Hematopoietic multipotent progenitor cell (in vitro differentiated cells): ENCODE measurements around the gene SDCBP2. TPM values are rescaled to one million over a fixed set of nuclear protein-coding genes. Genes with fewer than 3 reads are reported as not detected.
"Not testable (repeated sequence)": the region's sequence is repeated elsewhere in the genome, so short reads cannot be mapped to it uniquely, and the experiment has no call there.

ENCODE experiments used
- DNase-seq, 3 donors: peaks; one replicate each; pipeline ENCODE4 v3.0.0-alpha.2; 2011 to 2015; ENCODE audit warnings: low read depth in 2 of 3, low spot score in 2 of 3
- total RNA-seq: library from RNA; depleted of rRNA; stranded (reverse); fragments of >200 nt; gene quantifications from one replicate; pipeline ENCODE4 v1.2.3, GENCODE V29; 2012

Gene SDCBP2
- total RNA-seq, 1 donor = 0.81 TPM

GRCh38 chr20:1360094-1360846 lies 31.3 kb upstream of the SDCBP2 start:
- DNase-seq = no peak

- no peak for DNase-seq
Measured at GRCh38 chr20:1357921-1358671, 29.2 kb upstream of the SDCBP2 start.

GRCh38 chr20:1353956-1354355 lies 25.0 kb upstream of the SDCBP2 start:
- no peak for DNase-seq

DNA sequence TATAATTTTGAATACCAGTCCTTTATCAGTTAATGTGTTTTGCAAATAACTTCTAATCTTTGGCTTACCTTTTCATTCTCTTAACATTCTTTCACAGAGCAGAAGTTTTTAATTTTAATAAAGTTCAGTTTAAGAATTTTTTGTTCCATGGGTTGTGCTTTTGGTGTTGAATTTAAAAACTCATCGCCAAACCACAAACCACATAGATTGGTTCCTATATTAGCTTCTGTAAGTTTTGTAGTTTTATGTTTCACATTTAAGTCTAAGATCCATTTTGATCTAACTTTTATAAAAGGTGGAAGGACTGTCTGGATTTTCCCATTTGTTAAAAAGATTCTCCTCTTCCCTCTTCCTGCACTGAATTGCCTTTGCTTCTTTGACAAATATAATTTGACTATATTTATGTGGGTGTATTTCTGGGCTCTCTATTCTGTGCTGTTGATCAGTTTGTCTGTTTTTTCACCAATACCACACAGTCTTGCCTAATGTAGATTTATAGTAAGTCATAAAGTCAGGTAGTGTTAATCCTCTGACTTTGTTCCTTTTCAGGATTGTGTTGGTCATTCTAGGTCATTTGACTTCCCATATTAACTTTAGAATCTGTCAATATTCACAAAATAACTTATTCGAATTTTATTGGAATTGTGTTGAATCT lies 17.5 kb upstream of the SDCBP2 start:
- peak in 1 of 3 donors; percentile 31 for DNase-seq

DNA sequence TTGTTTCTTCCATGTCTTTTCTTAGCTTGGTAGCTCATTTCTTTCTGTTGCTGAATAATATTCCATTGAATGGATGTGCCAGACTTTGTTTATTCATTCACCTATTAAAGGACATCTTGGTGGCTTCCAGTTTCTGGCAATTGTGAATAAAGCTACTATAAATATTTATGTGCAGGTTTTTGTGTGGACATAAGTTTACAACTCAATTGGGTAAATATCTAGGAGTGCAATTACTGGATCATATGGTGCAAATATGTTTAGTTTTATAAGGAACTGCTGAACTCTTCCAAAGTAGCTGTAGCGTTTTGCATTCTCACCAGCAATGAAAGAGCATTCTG lies 16.8 kb upstream of the SDCBP2 start:
- no peak for DNase-seq

GRCh38 chr20:1345030-1345755 lies 16.3 kb upstream of the SDCBP2 start:
- DNase-seq = no peak

DNA sequence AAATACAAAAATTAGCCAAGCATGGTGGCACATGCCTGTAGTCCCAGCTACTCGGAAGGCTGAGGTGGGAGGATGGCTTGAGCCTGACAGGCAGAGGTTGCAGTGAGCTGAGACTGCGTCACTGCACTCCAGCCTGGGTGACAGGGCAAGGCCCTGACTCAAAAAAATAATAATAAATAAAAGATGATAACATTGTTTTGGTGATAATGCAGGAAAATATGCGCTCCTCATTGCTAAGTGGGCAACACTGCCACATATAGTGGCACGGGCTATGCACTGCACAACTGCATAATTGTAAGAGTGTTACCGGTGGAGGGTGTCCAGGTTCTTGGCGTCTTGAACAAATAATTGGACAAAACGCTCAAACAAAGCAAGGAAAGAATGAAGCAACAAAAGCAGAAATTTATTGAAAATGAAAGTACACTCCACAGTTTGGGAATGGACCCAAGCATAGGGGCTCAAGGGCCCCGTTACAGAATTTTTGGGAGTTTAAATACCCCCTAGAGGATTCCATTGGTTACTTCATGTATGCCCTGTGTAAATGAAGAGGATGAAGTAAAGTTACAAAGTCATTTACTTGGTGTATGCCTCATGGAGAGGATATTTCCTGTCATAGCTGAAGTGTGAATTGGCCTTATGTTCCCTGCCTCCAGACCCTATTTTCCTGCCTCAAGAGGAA lies 14.6 kb upstream of the SDCBP2 start:
- not testable (repeated sequence) for DNase-seq

DNA sequence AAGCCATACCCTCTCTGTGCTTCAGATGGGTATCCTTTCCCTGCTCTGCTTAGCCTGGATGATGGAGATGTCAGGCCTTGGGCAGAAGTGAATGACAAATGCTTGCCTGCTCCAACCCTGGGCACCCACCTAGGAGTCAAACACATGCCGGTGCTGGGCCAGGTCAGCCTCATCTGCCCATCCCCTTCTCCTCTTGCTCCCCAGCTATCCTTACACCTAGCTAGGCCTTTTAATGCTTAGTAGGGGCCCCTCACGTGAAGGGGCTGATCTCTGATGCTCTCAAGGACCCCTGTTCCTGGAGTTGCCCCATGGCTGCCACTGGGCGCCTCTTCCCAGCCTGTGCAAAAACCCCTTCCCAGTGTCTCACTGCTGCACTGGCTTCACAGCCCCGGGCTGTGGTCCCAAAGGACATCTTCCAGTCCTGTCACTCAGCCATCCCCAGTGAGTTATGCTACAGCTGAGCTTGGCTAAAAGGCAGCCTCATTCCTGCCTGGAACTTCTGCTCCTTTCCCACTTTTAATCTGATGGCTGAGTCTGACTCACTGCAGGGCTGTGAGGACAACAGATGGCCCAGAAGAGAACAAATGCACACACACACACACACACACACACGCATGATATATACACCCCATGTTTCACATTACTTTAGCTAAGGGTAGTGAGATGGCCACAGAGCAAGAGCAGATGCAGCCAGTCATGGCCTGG lies 12.8 kb upstream of the SDCBP2 start:
- DNase-seq = no peak

DNA sequence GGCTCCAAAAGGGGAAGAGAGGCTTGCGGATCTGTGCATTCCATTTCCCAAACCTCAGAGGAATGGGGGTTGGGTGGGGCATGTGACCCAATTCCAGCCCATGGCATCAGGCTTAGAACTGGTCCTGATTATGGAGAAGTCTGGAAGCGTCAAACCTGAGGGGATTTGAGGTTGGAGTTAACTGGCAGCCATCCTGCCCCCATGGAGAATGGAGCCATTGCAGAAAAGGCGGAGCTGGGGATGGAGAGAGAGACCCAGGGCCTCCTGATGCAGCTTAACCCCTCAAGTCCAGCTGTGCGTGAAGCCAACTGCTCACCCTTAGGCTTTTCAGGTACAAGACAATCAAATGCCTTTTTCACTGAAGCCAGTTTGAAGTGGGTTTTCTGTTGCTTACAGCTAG lies 9.9 kb upstream of the SDCBP2 start:
- DNase-seq = no peak

GRCh38 chr20:1338096-1338495 lies 9.2 kb upstream of the SDCBP2 start:
- no peak for DNase-seq

- DNase-seq = no peak
Measured at GRCh38 chr20:1337441-1337840, 8.5 kb upstream of the SDCBP2 start.

GRCh38 chr20:1336699-1337367 lies 7.9 kb upstream of the SDCBP2 start:
- peak in 1 of 3 donors; percentile 51 for DNase-seq

GRCh38 chr20:1335961-1336698 lies 7.2 kb upstream of the SDCBP2 start:
- DNase-seq = no peak

DNA sequence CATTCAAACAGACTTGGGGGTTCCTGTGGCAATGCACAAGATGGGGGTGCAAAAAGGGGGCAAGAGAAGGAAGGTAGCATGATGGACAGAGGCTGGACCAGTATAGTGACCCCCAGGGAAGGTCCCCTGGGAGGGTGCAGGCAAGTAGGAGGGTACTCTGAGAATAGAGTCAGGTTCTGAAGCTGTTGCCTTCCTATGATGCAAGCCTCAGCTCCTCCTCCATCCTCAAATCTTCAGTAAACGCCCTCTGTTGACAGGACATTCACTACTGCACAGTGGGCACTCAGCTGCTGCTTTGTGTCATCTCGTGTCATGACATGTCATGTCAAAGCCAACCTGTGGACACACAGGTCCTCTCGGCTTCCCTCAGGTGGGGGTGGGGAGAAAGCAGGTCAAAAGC lies 5.8 kb upstream of the SDCBP2 start:
- DNase-seq = no peak

DNA sequence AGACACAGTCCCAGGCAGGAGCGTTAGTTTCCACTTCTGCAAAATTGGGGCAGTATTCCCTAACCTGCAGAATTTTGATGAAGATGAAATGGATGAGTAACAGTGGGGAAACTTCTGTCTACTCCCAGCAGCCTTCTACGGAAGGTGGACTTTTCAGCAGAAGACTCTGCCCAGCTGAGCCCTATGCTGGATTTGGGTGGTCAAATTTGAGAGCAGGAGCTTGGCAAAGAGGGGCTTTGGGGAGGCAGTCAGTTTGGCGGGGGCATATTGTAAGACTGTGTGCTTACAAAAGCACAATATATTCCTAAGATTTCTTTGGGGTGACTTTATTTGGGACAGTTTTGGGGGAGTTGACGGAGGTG lies 5.4 kb upstream of the SDCBP2 start:
- DNase-seq = no peak

DNA sequence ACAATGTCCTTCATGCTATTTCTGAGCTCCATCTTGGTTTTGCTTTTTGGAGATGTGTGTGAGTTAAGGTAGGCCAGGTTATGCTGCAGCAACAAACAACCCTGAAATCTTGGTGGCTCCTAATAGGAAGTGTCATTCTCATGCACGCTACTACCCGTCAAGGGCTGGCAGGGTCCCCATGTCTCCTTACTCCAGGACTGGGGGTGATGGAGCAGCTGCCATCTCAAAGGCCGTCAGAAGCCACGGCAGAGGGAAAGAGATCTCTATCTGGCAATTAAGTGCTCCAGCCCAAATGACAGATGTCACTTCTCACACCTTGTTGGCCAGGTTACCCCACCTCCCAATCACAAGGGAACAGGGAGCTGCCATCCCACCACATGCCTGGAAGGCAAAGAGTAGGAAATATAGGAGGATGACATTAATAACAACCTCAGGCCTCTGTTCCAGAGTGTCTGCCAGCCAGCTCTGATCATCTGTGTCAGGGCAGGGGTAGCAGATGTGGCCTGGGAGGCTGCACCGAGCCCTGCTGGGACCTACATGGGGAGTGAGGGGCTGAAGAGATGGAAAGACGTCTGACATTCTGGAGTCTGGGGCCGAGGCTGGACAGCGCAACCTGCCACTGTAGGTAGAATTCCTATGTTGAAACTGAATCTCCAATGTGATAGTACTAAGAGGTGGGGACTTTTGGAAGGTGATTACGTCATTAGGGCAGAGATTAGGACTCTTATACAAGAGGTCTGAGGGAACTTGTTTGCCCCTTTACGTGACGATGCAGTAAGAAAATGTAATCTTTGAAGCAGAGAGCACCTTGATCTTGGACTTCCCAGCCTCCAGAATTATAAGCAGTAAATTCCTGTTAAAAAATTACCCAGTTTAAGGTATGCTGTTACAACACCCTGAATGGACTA lies 4.8 kb upstream of the SDCBP2 start:
- DNase-seq = no peak

- DNase-seq = no peak
Measured at GRCh38 chr20:1332749-1333300, 3.9 kb upstream of the SDCBP2 start.
